K562 (cell line): ENCODE results near the gene SHISA9.

ENCODE experiments used
- HMG20B ChIP-seq: fragments of 250-450 bp; sonication (Bioruptor Pico); IDR thresholded peaks from 2 replicates; pipeline ENCODE4 v1.5.0; 2021; ENCODE audit warnings: mild to moderate bottlenecking
- IRF2 ChIP-seq: sonication (generic); formaldehyde crosslinking; IDR thresholded peaks from 2 replicates; pipeline ENCODE4 v1.8.1; 2022; ENCODE audit warnings: mild to moderate bottlenecking, missing genetic modification reagents
- MYC ChIP-seq, 2 experiments: fragments of 250-450 bp in 1 of 2; sonication (Bioruptor Pico) in 1 of 2; IDR thresholded peaks; 2 replicates each; pipeline versions ENCODE4 v1.5.1 to v1.6.1; 2012 to 2021; ENCODE audit warnings: low read depth in 2 of 2, borderline replicate concordance in 1 of 2, improper control_type of control experiment in 1 of 2, low read length in 1 of 2, mild to moderate bottlenecking in 1 of 2, moderate library complexity in 1 of 2
- SP2 ChIP-seq: IDR thresholded peaks from 2 replicates; pipeline ENCODE4 v1.6.1; 2011; ENCODE audit warnings: mild to moderate bottlenecking, low read depth, low read length, moderate library complexity; ENCODE audit not compliant: poor library complexity, severe bottlenecking; ENCODE audit errors: extremely low read depth
- YY1 ChIP-seq, 3 experiments: IDR thresholded peaks; 2 replicates each; pipeline ENCODE4 v1.6.1; 2011; ENCODE audit warnings: low read length in 2 of 3, mild to moderate bottlenecking in 2 of 3, moderate library complexity in 2 of 3, borderline replicate concordance in 1 of 3, control low read depth in 1 of 3, low read depth in 1 of 3; ENCODE audit not compliant: insufficient read depth in 3 of 3, insufficient replicate concordance in 2 of 3, control insufficient read depth in 1 of 3, insufficient read length in 1 of 3; ENCODE audit errors: extremely low read depth in 1 of 3
- ZNF274 ChIP-seq: IDR thresholded peaks from 2 replicates; pipeline ENCODE4 v1.6.1; 2011; ENCODE audit warnings: low read depth, mild to moderate bottlenecking, low read length, moderate library complexity, borderline replicate concordance
- ZNF507 ChIP-seq: conservative IDR thresholded peaks from 2 replicates; pipeline ENCODE4 v1.6.1; 2017; ENCODE audit warnings: missing genetic modification characterization, missing compliant biosample characterization
- ZSCAN32 ChIP-seq: fragments of 450-650 bp; formaldehyde crosslinking; IDR thresholded peaks from 2 replicates; pipeline ENCODE4 v1.4.0; 2020; ENCODE audit warnings: mild to moderate bottlenecking, moderate library complexity
- TF ChIP-seq, protein P1 (sequence below): fragments of 450-650 bp; formaldehyde crosslinking; IDR thresholded peaks from 2 replicates; pipeline ENCODE4 v1.4.0; 2020; ENCODE audit warnings: mild to moderate bottlenecking, moderate library complexity
- TF ChIP-seq, protein P2 (sequence below), 2 experiments: fragments of 450-650 bp in 1 of 2; sonication (generic) in 1 of 2; formaldehyde crosslinking in 1 of 2; IDR thresholded peaks in 1 of 2; conservative IDR thresholded peaks in 1 of 2; 2 replicates each; pipeline versions ENCODE4 v1.6.1 to v1.8.1; 2016 to 2023; ENCODE audit warnings: mild to moderate bottlenecking in 2 of 2, moderate library complexity in 2 of 2, inconsistent platforms in 1 of 2, missing genetic modification reagents in 1 of 2
- TF ChIP-seq, protein P3 (sequence below): fragments of 250-450 bp; sonication (Bioruptor Pico); IDR thresholded peaks from 2 replicates; pipeline ENCODE4 v1.5.0; 2020; ENCODE audit warnings: mild to moderate bottlenecking, borderline replicate concordance

DNA sequence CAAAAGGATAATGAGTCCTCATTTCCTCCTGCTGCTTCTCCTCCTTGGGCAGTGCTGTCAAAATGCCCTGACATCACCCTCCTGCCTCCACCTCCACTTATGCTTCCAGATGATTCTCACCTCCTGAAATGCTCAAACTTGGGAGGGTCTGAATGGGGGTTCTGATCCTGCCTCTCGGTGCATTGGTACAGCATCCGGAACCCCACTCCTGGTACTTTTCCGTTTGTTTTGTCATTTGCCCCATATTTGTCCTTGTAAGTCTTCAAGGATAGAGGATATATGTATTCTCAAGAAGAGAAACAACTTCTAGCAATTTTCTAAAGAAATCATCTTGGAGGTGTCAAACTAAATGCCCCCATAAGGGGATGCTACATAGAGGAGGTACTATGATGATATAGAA is 148.3 kb downstream of the SHISA9 start:
- TF ChIP-seq ZNF274, result no peak
- no peak for TF ChIP-seq MYC (IDR thresholded peaks at IDR 0.05; ENCODE audit: low read depth, low read length)
- TF ChIP-seq MYC (CRISPR knock-in tag; IDR thresholded peaks at IDR 0.05; ENCODE audit: borderline replicate concordance, low read depth), result no peak
- no peak for TF ChIP-seq HMG20B (CRISPR knock-in tag)
- no peak for TF ChIP-seq IRF2
- TF ChIP-seq ZSCAN32, result no peak
- TF ChIP-seq, protein P1, sequence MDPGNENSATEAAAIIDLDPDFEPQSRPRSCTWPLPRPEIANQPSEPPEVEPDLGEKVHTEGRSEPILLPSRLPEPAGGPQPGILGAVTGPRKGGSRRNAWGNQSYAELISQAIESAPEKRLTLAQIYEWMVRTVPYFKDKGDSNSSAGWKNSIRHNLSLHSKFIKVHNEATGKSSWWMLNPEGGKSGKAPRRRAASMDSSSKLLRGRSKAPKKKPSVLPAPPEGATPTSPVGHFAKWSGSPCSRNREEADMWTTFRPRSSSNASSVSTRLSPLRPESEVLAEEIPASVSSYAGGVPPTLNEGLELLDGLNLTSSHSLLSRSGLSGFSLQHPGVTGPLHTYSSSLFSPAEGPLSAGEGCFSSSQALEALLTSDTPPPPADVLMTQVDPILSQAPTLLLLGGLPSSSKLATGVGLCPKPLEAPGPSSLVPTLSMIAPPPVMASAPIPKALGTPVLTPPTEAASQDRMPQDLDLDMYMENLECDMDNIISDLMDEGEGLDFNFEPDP (CRISPR knock-in tag), result no peak
- TF ChIP-seq, protein P2, sequence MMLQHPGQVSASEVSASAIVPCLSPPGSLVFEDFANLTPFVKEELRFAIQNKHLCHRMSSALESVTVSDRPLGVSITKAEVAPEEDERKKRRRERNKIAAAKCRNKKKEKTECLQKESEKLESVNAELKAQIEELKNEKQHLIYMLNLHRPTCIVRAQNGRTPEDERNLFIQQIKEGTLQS (IDR thresholded peaks at IDR 0.05), result no peak
- TF ChIP-seq, protein P2 (CRISPR knock-in tag; conservative IDR thresholded peaks at IDR 0.05), result no peak
- TF ChIP-seq, protein P3, sequence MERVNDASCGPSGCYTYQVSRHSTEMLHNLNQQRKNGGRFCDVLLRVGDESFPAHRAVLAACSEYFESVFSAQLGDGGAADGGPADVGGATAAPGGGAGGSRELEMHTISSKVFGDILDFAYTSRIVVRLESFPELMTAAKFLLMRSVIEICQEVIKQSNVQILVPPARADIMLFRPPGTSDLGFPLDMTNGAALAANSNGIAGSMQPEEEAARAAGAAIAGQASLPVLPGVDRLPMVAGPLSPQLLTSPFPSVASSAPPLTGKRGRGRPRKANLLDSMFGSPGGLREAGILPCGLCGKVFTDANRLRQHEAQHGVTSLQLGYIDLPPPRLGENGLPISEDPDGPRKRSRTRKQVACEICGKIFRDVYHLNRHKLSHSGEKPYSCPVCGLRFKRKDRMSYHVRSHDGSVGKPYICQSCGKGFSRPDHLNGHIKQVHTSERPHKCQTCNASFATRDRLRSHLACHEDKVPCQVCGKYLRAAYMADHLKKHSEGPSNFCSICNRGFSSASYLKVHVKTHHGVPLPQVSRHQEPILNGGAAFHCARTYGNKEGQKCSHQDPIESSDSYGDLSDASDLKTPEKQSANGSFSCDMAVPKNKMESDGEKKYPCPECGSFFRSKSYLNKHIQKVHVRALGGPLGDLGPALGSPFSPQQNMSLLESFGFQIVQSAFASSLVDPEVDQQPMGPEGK (CRISPR knock-in tag), result no peak
- no peak for TF ChIP-seq SP2
- TF ChIP-seq ZNF507 (tag), result no peak
- TF ChIP-seq YY1 (IDR thresholded peaks at IDR 0.05; ENCODE audit: borderline replicate concordance in 1 of 3, control insufficient read depth in 1 of 3, extremely low read depth in 1 of 3, insufficient read depth in 3 of 3, insufficient read length in 1 of 3, insufficient replicate concordance in 2 of 3, low read depth in 1 of 3, low read length in 2 of 3), result no peak
